HuH-7 (cell line): ENCODE measurements around the gene TEX48.

Experiments used
- DNase-seq: peaks from one replicate; pipeline ENCODE4 v3.0.0; 2011; ENCODE audit warnings: low spot score

TEX48 gene

DNA sequence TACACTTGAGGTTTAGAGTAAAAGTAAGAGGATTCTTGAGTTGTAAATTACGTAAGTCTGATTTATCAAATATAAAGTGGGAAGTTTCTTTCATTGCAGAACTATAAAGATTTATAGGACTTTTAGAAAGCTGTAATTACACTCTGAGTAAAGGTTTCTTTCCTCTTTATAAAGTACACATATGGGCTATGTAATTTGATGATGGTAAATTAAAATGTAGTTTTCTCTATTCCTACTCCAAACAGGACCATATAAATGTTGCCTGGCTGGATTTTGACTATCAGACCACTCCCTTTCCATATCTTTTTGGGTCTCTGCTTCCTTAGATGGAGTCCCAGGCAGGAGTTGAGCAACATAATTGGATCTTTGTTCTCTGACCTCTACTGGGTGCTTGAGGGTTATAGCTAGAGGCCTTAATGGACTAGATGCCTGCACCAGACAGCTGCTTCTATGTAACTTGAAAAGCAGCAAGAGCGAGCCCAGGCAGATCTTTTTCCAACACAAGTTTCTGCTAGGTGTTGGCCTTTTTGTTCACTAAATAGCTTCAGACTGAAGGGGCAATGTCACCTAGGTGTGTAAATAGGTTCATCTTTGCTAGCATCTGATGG lies 11.4 kb upstream of the TEX48 start:
- DNase-seq, result peak; percentile 32

DNA sequence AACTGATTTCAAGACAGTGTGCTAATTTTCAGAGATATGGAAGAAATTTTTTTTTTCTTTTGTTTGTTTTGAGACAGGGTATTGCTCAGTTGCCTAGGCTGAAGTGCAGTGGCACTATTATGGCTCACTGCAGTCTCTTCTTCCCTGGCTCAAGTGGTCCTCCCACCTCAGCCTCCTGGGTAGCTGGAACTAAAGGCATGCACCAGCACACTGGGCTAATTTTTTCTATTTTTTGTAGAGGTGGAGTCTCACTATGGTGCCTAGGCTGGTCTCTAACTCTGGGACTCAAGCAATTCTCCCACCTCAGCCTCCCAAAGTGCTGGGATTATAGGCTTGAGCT lies 9.9 kb upstream of the TEX48 start:
- no peak for DNase-seq

DNA sequence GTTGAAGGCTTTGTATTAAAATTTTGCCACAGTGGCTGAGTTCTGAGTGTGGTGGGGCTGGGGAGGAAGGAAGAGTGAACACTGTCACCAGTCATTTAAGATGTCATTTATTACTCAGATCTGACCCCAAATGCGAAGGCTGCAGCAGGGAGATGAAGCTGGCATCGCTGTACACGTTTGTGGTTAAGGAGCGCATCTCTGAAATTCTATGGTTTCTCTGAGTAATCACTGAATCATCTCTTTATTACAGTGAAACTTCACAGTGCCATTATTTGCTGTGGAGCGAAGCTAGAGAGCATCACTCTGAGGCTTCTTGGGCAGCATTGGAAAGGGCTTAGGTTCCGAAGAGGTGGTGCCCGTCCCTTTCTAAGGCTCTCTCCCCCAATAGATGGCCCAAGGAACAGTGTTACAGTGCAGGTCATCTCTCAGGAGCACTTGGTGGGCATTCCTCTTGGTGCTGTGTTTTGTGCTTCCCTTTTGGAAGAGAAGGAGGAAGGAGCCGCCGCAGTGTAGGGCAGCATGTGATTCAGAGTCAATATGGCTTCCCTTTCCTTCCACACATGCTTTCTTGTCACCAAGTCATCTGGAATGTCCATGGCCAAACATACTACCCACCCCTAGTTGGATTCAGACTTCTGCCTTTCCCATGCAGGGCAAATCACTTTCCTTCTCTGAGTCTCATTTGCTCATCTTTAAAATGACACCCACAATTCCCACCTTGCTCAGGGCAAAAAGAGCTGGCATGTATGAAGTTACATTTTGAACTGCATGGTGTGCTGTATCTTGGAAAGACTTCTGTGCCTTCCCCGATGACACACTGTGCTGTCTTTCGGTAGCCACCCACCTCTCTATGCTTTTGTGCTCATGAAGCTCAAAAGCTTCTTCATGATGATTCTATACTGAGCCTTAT lies 9.3 kb upstream of the TEX48 start:
- no peak for DNase-seq

DNA sequence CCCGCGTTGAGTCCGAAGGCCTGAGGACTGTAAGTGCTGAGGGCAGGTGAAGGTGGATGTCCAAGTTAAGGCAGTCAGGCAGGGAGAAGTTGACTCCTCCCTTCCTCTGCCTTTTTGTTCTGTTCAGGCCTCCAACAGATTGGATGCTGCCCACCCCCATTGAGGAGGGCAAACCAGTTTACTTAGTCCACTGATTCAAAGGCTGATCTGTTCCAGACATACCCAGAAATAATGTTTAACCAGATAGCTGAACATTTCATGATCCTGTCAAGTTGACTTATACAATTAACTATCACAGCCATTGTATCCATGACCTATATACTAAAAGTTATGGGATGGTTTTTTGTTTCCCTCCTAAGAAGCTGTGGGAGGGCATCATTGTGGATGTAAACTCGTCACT lies 8.3 kb upstream of the TEX48 start:
- DNase-seq, result no peak

DNA sequence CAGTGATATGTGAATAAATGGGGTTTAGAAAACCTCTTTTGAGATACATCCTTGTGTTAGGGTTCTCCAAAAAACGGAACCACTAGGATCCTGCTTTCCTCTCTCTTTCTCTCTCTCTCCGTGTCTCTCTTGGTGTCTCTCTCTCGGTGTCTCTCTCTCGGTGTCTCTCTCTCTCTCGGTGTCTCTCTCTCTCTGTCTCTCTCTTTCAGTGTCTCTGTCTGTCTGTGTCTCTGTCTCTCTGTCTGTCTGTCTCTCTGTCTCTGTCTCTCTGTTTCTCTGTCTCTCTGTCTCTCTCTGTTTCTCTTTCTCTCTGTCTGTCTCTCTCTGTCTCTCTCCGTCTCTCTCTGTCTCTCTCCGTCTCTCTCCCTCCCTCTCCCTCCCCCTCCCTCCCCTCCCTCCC lies 7.8 kb upstream of the TEX48 start:
- DNase-seq, result no peak

DNA sequence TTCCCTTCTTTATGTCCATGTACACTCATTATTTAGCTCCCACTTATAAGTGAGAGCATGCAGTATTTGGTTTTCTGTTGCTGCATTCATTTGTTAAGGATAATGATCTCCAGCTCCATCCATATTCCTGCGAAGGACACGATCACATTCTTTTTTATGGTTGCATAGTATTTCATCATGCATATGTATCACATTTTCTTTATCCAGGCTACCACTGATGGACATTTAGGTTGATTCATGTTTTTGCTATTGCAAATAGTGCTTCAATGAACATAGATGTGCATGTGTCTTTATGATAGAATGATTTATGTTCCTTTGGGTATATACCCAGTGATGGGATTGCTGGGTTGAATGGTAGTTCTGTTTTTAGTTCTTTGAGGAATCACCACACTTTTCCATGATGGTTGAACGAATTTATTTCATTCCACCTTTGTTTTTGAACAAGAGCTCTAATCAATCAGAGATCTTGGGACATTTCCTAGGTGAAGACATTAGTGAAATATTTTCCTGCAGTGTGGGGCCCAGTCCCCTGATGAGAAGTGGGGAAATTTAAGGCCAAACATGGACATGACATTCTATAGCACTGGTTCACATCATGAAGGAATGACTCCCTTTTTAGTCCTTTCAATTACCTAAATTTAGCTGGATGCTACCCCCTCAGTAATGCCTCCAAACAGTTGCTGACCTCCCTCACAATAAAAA lies 7.1 kb upstream of the TEX48 start:
- no peak for DNase-seq

DNA sequence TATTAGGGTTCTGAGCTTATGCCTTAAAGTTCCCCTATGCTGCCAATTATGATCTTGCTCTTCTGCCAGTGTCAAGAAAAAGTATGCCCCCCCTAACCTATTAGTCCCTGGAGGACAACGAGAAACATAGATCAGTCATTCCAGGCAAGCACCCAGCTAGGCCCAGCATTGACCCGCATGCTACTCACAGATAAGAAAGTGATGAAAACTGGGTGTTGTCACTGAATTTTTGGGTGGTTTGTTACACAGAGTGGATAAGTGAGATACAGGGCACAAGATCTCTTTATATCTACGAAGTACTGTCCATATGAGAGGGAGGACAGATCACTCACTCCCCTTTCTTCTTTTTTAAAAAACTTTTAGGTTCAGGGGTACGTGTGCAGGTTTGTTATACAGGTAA lies 6.4 kb upstream of the TEX48 start:
- no peak for DNase-seq

DNA sequence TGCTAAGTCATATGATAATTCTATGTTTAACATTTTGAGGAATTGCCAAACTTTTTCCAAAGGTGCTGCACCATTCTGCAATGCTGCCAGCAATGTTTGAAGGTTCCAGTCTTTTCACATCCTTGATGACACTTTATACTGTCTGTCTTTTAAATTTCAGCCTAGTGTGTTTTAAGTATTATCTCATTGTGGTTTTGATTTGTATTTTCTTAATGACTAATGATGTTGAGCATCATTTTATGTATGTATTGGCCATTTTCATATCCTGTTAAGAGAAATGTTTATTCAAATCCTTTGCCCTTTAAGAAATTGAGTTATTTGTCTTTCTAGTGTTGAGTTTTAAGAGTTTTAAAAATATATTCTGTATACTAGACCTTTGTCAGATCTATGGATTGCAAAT lies 5.0 kb upstream of the TEX48 start:
- DNase-seq, result no peak

DNA sequence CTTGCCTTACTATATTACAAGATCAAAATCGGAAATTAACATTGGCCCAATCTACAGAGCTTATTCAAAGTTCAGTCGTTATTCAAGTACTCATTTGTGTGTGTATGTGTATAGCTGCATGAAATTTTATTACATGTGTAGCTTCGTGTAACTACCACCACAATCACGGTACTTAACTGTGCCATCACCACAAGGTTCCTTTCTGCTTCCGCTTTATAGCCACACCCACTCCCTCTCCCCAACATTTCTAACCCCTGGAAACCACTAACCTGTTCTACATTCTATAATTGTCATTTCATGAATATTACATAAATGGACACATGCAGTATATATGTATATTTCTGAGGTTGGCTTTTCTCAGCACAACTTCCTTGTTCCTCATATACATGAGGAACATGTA lies 4.0 kb upstream of the TEX48 start:
- no peak for DNase-seq

DNA sequence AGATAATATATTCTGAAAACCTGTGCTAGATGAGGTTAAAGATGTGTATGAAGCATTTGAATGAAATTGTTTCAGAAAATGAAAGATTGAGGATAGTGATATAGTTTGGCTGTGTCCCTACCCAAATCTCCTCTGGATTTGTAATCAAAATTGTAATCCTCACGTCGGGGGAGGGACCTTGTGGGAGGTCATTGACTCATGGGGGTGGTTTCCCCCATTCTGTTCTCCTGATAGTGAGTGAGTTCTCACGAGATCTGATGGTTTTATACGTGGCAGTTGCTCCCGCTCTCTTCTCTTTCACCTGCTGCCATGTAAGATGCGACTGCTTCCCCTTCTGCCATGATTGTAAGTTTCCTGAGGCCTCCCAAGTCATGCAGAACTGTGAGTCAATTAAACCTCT lies 2.0 kb upstream of the TEX48 start:
- DNase-seq, result no peak

DNA sequence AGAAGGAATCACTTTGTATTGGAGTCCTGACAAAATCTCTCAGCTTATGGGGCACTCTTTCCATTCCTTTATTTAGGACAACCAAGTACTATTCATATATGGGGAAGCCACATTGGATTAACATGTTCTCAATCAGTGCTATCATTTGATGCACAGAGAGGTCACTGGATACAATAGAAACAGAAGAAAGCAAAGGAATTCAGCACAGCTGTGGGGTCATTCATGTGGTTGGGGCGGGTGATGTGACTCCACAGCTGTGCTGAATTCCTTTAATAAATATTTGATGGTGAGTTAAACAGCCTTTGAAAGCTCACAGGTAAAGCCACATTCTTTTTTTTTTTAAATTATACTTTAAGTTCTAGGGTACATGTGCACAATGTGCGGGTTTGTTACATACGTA lies 854 bp upstream of the TEX48 start:
- no peak for DNase-seq

DNA sequence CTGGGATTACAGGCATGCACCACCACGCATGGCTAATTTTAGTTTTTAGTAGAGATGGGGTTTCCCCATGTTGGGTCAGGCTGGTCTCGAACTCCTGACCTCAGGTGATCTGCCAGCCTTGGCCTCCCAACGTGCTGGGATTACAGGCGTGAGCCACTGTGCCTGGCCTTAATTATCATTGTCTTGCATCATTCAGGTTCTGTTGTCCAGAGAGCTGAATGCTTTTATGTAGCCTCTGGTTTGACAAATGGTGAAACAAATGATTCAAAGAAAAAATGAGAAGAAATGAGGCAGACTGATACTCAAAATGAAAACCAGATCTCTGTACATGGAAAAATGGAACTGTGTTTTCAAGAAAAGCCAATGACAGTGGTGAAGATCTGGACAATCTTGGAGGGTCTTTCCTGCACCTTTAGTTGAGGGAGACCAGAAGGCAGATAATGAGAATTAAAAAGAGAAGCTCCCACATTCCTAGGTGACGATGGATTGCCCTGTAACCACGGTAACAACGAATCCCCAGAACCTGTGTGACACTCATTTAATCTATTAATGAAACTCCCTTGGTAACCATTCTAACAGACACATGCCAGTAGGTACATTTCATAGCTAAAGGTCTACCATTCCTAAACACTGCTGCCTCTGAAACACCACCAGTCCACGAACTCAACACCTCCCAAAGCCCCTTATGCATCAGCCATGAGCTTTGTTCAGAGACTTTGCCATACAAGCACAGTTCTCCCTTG lies 1.6 kb downstream of the TEX48 start:
- DNase-seq, result no peak

DNA sequence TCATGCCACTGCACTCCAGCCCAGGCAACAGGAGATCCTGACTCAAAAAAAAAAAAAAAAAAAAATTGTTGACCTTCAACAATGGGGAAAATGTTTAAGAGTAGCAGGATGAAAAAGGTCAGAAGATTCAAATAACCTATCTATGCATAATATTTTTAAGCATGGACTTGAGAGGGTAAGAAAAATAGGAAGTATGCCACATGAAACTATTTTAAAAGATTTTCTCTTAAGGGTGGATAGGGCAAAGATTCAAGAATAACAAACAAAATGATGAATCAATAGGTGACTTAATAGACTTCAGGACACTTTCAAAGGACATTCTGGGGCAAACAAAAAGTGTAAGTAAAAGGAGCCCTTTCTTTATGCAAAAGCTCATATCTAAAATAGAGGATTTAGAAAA lies 3.2 kb downstream of the TEX48 start:
- DNase-seq, result no peak

DNA sequence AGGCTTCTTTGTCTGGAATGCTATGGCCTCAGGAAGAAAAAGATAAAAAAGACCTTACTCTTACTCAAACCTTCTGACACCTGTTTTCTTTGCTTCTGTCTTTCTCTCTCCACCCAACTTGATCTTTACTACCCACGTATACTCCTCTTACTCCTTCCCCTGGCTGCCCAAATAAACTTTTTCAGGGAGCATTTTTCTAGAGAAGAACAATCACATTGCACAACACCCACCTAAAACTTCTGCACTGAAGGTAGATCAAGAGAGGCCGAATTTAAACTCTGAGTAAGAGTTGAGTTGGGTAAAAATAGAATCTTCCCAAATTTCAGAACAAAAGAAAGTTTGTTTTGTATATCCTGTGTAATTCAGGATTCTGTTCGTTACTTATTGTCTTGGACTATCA lies 3.9 kb downstream of the TEX48 start:
- no peak for DNase-seq

DNA sequence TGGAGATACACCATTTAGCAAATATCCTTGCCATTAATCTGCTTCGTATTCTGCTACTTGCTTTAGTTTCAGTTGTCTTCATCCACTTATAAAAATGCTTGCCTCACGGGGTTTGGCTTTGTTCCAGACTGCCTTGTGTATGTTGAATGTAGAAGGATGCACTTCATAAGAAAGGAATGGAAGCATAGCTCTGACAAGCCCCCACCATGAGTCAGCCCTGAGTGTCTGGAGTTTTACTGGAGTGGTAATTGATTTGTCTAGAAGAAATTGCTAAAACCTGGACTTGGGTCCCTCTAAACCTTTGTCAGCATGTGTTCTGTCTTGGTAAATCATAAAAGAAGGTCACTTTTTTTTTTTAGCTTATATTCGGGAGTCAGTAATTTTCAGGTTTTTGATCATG lies 4.6 kb downstream of the TEX48 start:
- no peak for DNase-seq

DNA sequence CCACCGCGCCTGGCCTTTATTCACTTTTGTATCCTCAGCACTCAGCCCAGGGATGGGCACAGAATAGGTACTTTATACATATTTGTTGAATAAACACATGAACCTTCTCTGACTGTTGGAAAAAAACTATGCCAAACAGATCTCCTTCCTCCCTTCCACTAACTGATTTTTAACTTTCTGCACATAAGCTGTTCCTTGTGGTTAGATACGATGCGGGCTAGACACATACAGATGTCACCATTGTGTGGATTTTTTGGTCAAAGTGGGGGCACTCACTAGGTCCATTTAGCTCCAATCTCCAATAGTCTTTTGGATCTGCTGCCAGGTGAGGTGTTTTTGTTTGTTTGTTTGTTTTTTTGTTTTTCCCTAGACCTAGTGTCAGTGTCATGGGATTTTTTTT lies 5.1 kb downstream of the TEX48 start:
- no peak for DNase-seq

DNA sequence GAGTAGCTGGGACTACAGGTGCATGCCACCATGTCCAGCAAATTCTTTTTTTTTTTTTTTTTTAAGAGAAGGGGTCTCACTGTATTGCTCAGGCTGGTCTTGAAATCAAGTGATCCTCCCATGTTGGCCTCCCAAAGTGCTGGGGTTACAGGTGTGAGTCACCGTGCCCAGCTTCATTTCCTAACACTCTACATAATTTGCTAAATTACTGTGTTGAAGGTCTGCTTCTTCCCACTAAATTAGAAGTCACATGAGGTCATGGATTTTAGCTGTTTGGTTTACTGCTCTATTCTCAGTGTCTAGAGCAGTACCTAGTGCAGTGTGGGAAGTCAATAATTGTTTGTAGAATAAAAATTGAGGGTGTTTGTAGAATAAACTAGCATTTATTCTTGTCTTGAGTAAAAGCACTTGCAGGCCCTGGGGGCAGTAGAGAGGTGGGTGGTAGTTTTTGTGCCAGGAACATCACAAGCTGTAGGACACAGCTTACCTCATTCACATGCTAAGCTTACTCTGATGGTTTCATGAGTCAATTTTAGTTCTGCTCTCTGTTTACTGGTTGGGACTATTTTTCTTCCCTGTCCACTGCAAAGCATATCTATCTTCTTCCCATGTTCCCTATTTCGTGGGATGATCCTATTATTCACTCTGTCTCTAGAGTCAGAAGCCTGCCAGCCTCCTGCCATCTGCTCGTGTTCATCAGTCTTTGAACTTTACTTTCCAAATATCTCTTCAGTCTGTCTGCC lies 7.0 kb downstream of the TEX48 start:
- no peak for DNase-seq

DNA sequence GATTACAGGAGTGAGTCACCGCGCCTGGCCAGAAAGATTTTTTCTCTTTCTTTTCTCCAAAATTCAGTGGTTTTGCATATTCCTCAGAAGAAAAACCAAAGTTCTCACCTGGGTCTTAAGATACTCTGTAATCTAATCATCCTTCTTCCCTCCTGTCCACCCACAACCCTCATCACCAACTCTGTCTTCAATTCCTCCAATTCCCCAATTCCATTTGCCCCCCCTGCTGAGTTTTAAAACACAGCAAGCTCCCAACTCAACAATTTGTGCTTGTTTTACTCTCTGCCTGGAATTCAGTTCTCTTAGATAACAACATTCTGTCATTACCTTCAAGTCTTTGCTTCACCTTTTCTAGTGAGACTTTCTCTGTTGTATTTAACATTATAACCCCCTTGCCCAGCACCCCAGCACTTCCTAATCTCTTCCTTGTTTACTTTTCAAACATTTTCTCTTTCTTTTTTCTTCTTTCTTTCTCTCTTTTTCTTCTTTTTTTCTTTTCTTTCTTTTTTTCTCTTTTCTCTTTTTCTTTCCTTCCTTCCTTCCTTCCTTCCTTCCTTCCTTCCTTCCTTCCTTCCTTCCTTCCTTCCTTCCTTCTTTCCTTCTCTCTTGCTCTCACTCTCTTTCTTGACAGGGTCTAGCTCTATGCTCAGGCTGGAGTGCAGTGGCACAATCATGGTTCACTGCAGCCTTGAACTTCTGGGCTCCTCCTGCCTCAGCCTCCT lies 7.8 kb downstream of the TEX48 start:
- no peak for DNase-seq

DNA sequence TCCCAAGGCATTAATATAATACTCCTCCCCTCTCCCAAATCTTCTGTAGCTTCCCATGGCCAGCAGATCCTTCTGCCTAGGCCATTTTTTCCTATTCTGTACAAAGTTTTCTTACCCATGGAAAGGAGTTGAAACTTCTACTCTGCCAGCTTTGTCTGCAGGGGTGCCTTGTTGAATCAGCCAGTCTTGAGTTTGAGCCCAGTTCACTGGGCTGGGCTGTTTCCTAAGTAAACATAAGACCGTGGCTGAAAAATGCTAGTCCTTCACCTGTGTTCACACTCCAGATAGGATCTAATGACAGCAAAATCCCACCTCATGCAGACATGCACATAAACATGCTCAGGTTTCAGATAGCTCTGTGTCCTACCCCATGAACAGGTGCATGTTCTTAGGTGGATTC lies 10.4 kb downstream of the TEX48 start:
- DNase-seq, result no peak

DNA sequence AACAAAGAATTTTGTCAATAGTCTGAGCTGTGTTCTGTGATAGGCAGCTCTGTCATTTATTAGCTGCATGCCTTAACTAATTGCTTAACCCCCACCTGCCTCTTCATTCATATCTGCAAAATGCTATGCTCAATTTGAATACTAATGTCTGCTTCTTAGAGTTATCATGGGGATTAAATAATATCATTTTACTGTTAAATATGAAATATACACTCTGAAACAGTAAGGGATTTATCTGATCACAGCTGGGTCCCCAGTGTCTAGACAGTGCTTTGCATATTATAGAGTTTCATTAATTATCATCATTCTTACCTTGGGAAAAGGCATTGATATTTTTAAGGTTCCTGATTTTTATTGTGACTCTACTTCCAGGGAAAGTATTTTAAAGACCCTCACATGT lies 12.0 kb downstream of the TEX48 start:
- DNase-seq, result no peak

DNA sequence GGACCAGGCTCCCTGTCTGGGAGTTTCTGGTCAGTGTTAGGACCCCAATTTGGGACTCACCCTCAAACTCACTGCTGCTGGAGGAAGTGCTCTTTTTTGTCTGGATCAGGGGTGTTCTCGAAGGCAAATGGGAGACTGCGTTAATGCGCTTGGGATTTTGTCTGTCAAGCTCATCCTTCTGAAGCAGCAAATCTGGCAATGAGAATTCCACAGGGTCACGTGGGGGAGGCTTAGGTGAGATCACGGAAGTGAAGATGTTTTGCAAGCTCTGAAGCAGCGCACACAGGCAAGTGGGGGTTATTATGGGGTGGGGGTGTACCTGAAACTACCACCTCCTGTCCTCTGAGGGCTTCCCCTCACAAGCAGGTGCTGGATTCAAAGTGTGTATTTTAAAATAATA lies 13.8 kb downstream of the TEX48 start:
- DNase-seq, result no peak
